Lower leg skin (tissue), 3 donors: ENCODE results near the gene EDA.

ENCODE experiments used
- POLR2A ChIP-seq, 2 donors: fragments of 450-650 bp; IDR thresholded peaks; one replicate each; pipeline ENCODE4 v1.6.1; 2016 to 2017; ENCODE audit warnings: antibody characterized with exemption in 2 of 2, mild to moderate bottlenecking in 1 of 2, moderate library complexity in 1 of 2
- TF ChIP-seq, protein P1 (sequence below), 3 donors: fragments of 450-650 bp; IDR thresholded peaks; one replicate each; pipeline ENCODE4 v1.5.1; 2016; ENCODE audit warnings: antibody characterized with exemption in 3 of 3, mild to moderate bottlenecking in 3 of 3, moderate library complexity in 2 of 3

DNA sequence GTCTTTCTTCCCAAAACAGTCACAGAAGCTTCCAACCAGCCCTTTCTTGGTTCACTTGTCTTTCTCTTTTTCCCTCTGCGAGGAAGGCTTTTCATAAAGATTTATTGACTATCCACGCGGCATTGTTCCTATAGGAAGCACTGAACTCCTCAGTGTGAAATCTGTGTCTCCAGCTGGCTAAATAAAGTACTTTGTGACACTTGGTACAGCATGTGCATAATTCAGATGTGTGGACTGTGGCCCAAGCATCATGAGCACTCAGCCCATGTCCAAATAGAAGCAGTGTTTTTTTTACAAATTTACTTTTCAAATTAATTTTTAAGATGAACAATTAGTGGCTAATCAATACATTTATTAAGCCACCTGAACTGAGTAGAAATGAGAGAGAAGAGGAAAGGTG is 146.4 kb downstream of the EDA start:
- TF ChIP-seq, protein P1, sequence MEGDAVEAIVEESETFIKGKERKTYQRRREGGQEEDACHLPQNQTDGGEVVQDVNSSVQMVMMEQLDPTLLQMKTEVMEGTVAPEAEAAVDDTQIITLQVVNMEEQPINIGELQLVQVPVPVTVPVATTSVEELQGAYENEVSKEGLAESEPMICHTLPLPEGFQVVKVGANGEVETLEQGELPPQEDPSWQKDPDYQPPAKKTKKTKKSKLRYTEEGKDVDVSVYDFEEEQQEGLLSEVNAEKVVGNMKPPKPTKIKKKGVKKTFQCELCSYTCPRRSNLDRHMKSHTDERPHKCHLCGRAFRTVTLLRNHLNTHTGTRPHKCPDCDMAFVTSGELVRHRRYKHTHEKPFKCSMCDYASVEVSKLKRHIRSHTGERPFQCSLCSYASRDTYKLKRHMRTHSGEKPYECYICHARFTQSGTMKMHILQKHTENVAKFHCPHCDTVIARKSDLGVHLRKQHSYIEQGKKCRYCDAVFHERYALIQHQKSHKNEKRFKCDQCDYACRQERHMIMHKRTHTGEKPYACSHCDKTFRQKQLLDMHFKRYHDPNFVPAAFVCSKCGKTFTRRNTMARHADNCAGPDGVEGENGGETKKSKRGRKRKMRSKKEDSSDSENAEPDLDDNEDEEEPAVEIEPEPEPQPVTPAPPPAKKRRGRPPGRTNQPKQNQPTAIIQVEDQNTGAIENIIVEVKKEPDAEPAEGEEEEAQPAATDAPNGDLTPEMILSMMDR (IDR thresholded peaks at IDR 0.05) = no peak
- TF ChIP-seq POLR2A (IDR thresholded peaks at IDR 0.05) = no peak
